Subcutaneous abdominal adipose tissue (tissue), 5 donors: ENCODE results near the gene NUMA1.

Experiments used
- H3K27ac ChIP-seq: one replicate; pipeline ENCODE4 v1.7.0; 2013; ENCODE audit warnings: low read depth, mild to moderate bottlenecking, inconsistent platforms, low read length, moderate library complexity
- H3K27me3 ChIP-seq, 5 donors: one replicate each; pipeline ENCODE4 v1.7.0; 2013; ENCODE audit warnings: low read length in 5 of 5, inconsistent platforms in 1 of 5; ENCODE audit not compliant: control insufficient read depth in 5 of 5, insufficient read depth in 4 of 5
- H3K36me3 ChIP-seq, 5 donors: one replicate each; pipeline ENCODE4 v1.7.0; 2013; ENCODE audit warnings: low read length in 5 of 5; ENCODE audit not compliant: control insufficient read depth in 5 of 5, insufficient read depth in 5 of 5
- H3K4me1 ChIP-seq, 5 donors: one replicate each; pipeline ENCODE4 v1.7.0; 2013; ENCODE audit warnings: low read length in 5 of 5, mild to moderate bottlenecking in 3 of 5, moderate library complexity in 1 of 5; ENCODE audit not compliant: control insufficient read depth in 5 of 5, insufficient read depth in 5 of 5
- H3K4me3 ChIP-seq, 5 donors: one replicate each; pipeline ENCODE4 v1.7.0; 2013; ENCODE audit warnings: low read length in 5 of 5, low read depth in 1 of 5
- H3K9ac ChIP-seq, 5 donors: one replicate each; pipeline ENCODE4 v1.7.0; 2013; ENCODE audit warnings: low read length in 5 of 5, mild to moderate bottlenecking in 4 of 5, moderate library complexity in 3 of 5
- H3K9me3 ChIP-seq, 5 donors: one replicate each; pipeline ENCODE4 v1.7.0; 2013; ENCODE audit warnings: low read length in 5 of 5; ENCODE audit not compliant: control insufficient read depth in 5 of 5
- donor health status: healthy.
- donor health status: healthy.
- donor health status: healthy.
- donor health status: healthy.
- donor health status: healthy.

NUMA1 gene

GRCh38 chr11:71996946-71997345 is 83.4 kb downstream of the NUMA1 start:
- Histone ChIP-seq H3K9me3 (no peaks in the 10 kb centered on the region), H3K4me3 (no peak overlapping the region), H3K36me3 (peaks cover 0 to 36% (median 17%) of the 10 kb centered on the region in 5 donors), H3K27ac (no peak overlapping the region), H3K4me1 (peaks cover 7 to 29% (median 14%) of the 10 kb centered on the region in 5 donors), H3K27me3 (no peaks in the 10 kb centered on the region), H3K9ac (no peak overlapping the region)

GRCh38 chr11:71996517-71996916 is 83.8 kb downstream of the NUMA1 start:
- Histone ChIP-seq H3K36me3 (peaks cover under 1 to 32% (median 13%) of the 10 kb centered on the region in 5 donors), H3K27ac (no peak overlapping the region), H3K9ac (no peak overlapping the region), H3K27me3 (no peaks in the 10 kb centered on the region), H3K4me1 (peaks cover 7 to 29% (median 14%) of the 10 kb centered on the region in 5 donors), H3K9me3 (no peaks in the 10 kb centered on the region), H3K4me3 (no peak overlapping the region)

GRCh38 chr11:71995726-71996291 is 84.5 kb downstream of the NUMA1 start:
- Histone ChIP-seq H3K9me3 (no peaks in the 10 kb centered on the region), H3K36me3 (peaks cover 4 to 27% (median 9%) of the 10 kb centered on the region in 5 donors), H3K9ac (no peak overlapping the region), H3K4me1 (peaks cover 7 to 29% (median 14%) of the 10 kb centered on the region in 5 donors), H3K4me3 (no peak overlapping the region), H3K27me3 (no peaks in the 10 kb centered on the region), H3K27ac (no peak overlapping the region)

- Histone ChIP-seq H3K9me3 (no peaks in the 10 kb centered on the region), H3K4me1 (peaks cover 6 to 22% (median 12%) of the 10 kb centered on the region in 5 donors), H3K36me3 (peaks cover 3 to 29% (median 12%) of the 10 kb centered on the region in 5 donors), H3K9ac (no peak overlapping the region), H3K4me3 (no peak overlapping the region), H3K27me3 (no peaks in the 10 kb centered on the region), H3K27ac (no peak overlapping the region)
Measured at GRCh38 chr11:71994786-71995185, 85.6 kb downstream of the NUMA1 start.

GRCh38 chr11:71992136-71992730 is 88.1 kb downstream of the NUMA1 start:
- no peak overlapping the region for H3K9ac ChIP-seq
- H3K27me3 ChIP-seq = no peaks in the 10 kb centered on the region
- peaks cover 3 to 32% (median 12%) of the 10 kb centered on the region in 5 donors for H3K36me3 ChIP-seq
- H3K4me3 ChIP-seq = no peak overlapping the region
- H3K9me3 ChIP-seq = no peaks in the 10 kb centered on the region
- no peak overlapping the region for H3K27ac ChIP-seq
- H3K4me1 ChIP-seq = peaks cover 0 to 8% (median 4%) of the 10 kb centered on the region in 5 donors

- no peak overlapping the region for H3K27ac ChIP-seq
Measured at GRCh38 chr11:71991494-71991893, 88.8 kb downstream of the NUMA1 start.

GRCh38 chr11:71990701-71991100 is 89.6 kb downstream of the NUMA1 start:
- Histone ChIP-seq H3K9me3 (no peaks in the 10 kb centered on the region), H3K27ac (no peak overlapping the region), H3K4me3 (no peak overlapping the region), H3K4me1 (peaks cover 0 to 8% (median 3%) of the 10 kb centered on the region in 5 donors), H3K36me3 (peaks cover 0 to 23% (median 10%) of the 10 kb centered on the region in 5 donors), H3K9ac (no peak overlapping the region), H3K27me3 (no peaks in the 10 kb centered on the region)

More at GRCh38 chr11:71991494-71991893, 88.8 kb downstream of the NUMA1 start:
- Histone ChIP-seq H3K9ac (no peak overlapping the region), H3K4me3 (no peak overlapping the region), H3K9me3 (no peaks in the 10 kb centered on the region), H3K36me3 (peaks cover 3 to 25% (median 14%) of the 10 kb centered on the region in 5 donors), H3K27me3 (no peaks in the 10 kb centered on the region), H3K4me1 (peaks cover 0 to 8% (median 0%) of the 10 kb centered on the region in 5 donors)

GRCh38 chr11:71988050-71988449 is 92.3 kb downstream of the NUMA1 start:
- Histone ChIP-seq H3K4me1 (peaks cover 0 to 8% (median 3%) of the 10 kb centered on the region in 5 donors), H3K36me3 (peaks cover 8 to 27% (median 12%) of the 10 kb centered on the region in 5 donors), H3K9ac (no peak overlapping the region), H3K4me3 (no peak overlapping the region), H3K9me3 (no peaks in the 10 kb centered on the region), H3K27me3 (no peaks in the 10 kb centered on the region), H3K27ac (no peak overlapping the region)

GRCh38 chr11:71987521-71987920 is 92.8 kb downstream of the NUMA1 start:
- no peak overlapping the region for H3K27ac ChIP-seq
- H3K4me3 ChIP-seq = no peak overlapping the region

GRCh38 chr11:71986131-71986530 is 94.2 kb downstream of the NUMA1 start:
- peaks cover 0 to 8% (median 3%) of the 10 kb centered on the region in 5 donors for H3K4me1 ChIP-seq
- no peak overlapping the region for H3K4me3 ChIP-seq
- no peak overlapping the region for H3K27ac ChIP-seq
- H3K9me3 ChIP-seq = no peaks in the 10 kb centered on the region
- no peaks in the 10 kb centered on the region for H3K27me3 ChIP-seq
- peaks cover 8 to 27% (median 9%) of the 10 kb centered on the region in 5 donors for H3K36me3 ChIP-seq
- H3K9ac ChIP-seq = no peak overlapping the region

More at GRCh38 chr11:71987521-71987920, 92.8 kb downstream of the NUMA1 start:
- Histone ChIP-seq H3K9ac (no peak overlapping the region), H3K36me3 (peaks cover 8 to 27% (median 12%) of the 10 kb centered on the region in 5 donors), H3K4me1 (peaks cover 0 to 8% (median 3%) of the 10 kb centered on the region in 5 donors), H3K27me3 (no peaks in the 10 kb centered on the region), H3K9me3 (no peaks in the 10 kb centered on the region)
